MG63 (cell line): ENCODE measurements around the gene HUNK. TPM values are rescaled to one million over a fixed set of nuclear protein-coding genes. Genes with fewer than 3 reads are reported as not detected.

Source experiments
- DNase-seq: peaks from one replicate; pipeline ENCODE4 v3.0.0-alpha.2; 2020
- H3K27me3 ChIP-seq: fragments of 250-450 bp; sonication (Bioruptor Pico); 2 replicates; pipeline ENCODE4 v1.5.1; 2020; ENCODE audit warnings: mild to moderate bottlenecking, moderate library complexity
- H3K36me3 ChIP-seq: fragments of 250-450 bp; sonication (Bioruptor Pico); 2 replicates; pipeline ENCODE4 v1.5.1; 2020; ENCODE audit warnings: mild to moderate bottlenecking, moderate library complexity
- H3K4me3 ChIP-seq: fragments of 250-450 bp; sonication (Bioruptor Pico); 2 replicates; pipeline ENCODE4 v1.5.1; 2020; ENCODE audit warnings: mild to moderate bottlenecking, moderate library complexity
- H3K9me3 ChIP-seq: fragments of 250-450 bp; sonication (Bioruptor Pico); 2 replicates; pipeline ENCODE4 v1.5.1; 2020; ENCODE audit warnings: mild to moderate bottlenecking, moderate library complexity
- total RNA-seq: library from RNA; depleted of rRNA; stranded (reverse); fragments of >200 nt; shearing (Covaris generic); gene quantifications from 2 replicates; pipeline ENCODE4 v1.2.3, GENCODE V29; 2014; ENCODE audit warnings: low replicate concordance

Gene HUNK
- total RNA-seq, 1 experiment from 2014 or later = 0.23 TPM

GRCh38 chr21:31882711-31883110, 9.9 kb downstream of the HUNK start:
- Histone ChIP-seq H3K4me3 (no peak overlapping the region), H3K36me3 (no peaks in the 10 kb centered on the region), H3K27me3 (no peaks in the 10 kb centered on the region), H3K9me3 (no peaks in the 10 kb centered on the region)
- DNase-seq = no peak

GRCh38 chr21:31885146-31885545, 12.3 kb downstream of the HUNK start:
- no peaks in the 10 kb centered on the region for H3K27me3 ChIP-seq
- H3K36me3 ChIP-seq = no peaks in the 10 kb centered on the region
- no peak overlapping the region for H3K4me3 ChIP-seq
- DNase-seq = no peak
- H3K9me3 ChIP-seq = no peaks in the 10 kb centered on the region

- no peaks in the 10 kb centered on the region for H3K36me3 ChIP-seq
- no peak for DNase-seq
- H3K9me3 ChIP-seq = no peaks in the 10 kb centered on the region
- H3K27me3 ChIP-seq = no peaks in the 10 kb centered on the region
- H3K4me3 ChIP-seq = no peak overlapping the region
These were observed 14.1 kb downstream of the HUNK start for GRCh38 chr21:31886915-31887314.

GRCh38 chr21:31887391-31887841, 14.6 kb downstream of the HUNK start:
- H3K9me3 ChIP-seq = no peaks in the 10 kb centered on the region
- no peak for DNase-seq
- no peak overlapping the region for H3K4me3 ChIP-seq
- no peaks in the 10 kb centered on the region for H3K27me3 ChIP-seq
- no peaks in the 10 kb centered on the region for H3K36me3 ChIP-seq

GRCh38 chr21:31888936-31889371, 16.1 kb downstream of the HUNK start:
- no peaks in the 10 kb centered on the region for H3K9me3 ChIP-seq
- H3K4me3 ChIP-seq = no peak overlapping the region
- H3K36me3 ChIP-seq = no peaks in the 10 kb centered on the region
- no peak for DNase-seq
- no peaks in the 10 kb centered on the region for H3K27me3 ChIP-seq

- no peaks in the 10 kb centered on the region for H3K36me3 ChIP-seq
- DNase-seq = no peak
- H3K27me3 ChIP-seq = no peaks in the 10 kb centered on the region
- no peak overlapping the region for H3K4me3 ChIP-seq
- H3K9me3 ChIP-seq = no peaks in the 10 kb centered on the region
These were observed 16.6 kb downstream of the HUNK start for GRCh38 chr21:31889460-31889859.

- no peaks in the 10 kb centered on the region for H3K36me3 ChIP-seq
- no peaks in the 10 kb centered on the region for H3K27me3 ChIP-seq
- H3K9me3 ChIP-seq = no peaks in the 10 kb centered on the region
- H3K4me3 ChIP-seq = no peak overlapping the region
- no peak for DNase-seq
These were observed 19.9 kb downstream of the HUNK start for GRCh38 chr21:31892686-31893085.

- Histone ChIP-seq H3K36me3 (no peaks in the 10 kb centered on the region), H3K9me3 (no peaks in the 10 kb centered on the region), H3K27me3 (no peaks in the 10 kb centered on the region), H3K4me3 (no peak overlapping the region)
- DNase-seq = no peak
These were observed 21.1 kb downstream of the HUNK start for GRCh38 chr21:31893851-31894415.

- no peak for DNase-seq
- H3K36me3 ChIP-seq = no peaks in the 10 kb centered on the region
- H3K4me3 ChIP-seq = no peak overlapping the region
- no peaks in the 10 kb centered on the region for H3K27me3 ChIP-seq
- no peaks in the 10 kb centered on the region for H3K9me3 ChIP-seq
These were observed 21.6 kb downstream of the HUNK start for GRCh38 chr21:31894457-31894856.

- DNase-seq = no peak
- H3K27me3 ChIP-seq = no peaks in the 10 kb centered on the region
- no peaks in the 10 kb centered on the region for H3K9me3 ChIP-seq
- H3K36me3 ChIP-seq = no peaks in the 10 kb centered on the region
- H3K4me3 ChIP-seq = no peak overlapping the region
These were observed 22.4 kb downstream of the HUNK start for GRCh38 chr21:31895077-31895835.

- H3K4me3 ChIP-seq = no peak overlapping the region
- no peaks in the 10 kb centered on the region for H3K9me3 ChIP-seq
- no peak for DNase-seq
- no peaks in the 10 kb centered on the region for H3K36me3 ChIP-seq
- H3K27me3 ChIP-seq = no peaks in the 10 kb centered on the region
These were observed 23.2 kb downstream of the HUNK start for GRCh38 chr21:31896019-31896418.

GRCh38 chr21:31897311-31897710, 24.5 kb downstream of the HUNK start:
- Histone ChIP-seq H3K36me3 (no peaks in the 10 kb centered on the region), H3K9me3 (no peaks in the 10 kb centered on the region), H3K4me3 (no peak overlapping the region), H3K27me3 (no peaks in the 10 kb centered on the region)
- no peak for DNase-seq

- Histone ChIP-seq H3K27me3 (no peaks in the 10 kb centered on the region), H3K36me3 (no peaks in the 10 kb centered on the region), H3K9me3 (no peaks in the 10 kb centered on the region), H3K4me3 (no peak overlapping the region)
- no peak for DNase-seq
These were observed 26.3 kb downstream of the HUNK start for GRCh38 chr21:31898933-31899630.

GRCh38 chr21:31900121-31900895, 27.5 kb downstream of the HUNK start:
- no peaks in the 10 kb centered on the region for H3K27me3 ChIP-seq
- no peak for DNase-seq
- no peaks in the 10 kb centered on the region for H3K9me3 ChIP-seq
- H3K36me3 ChIP-seq = no peaks in the 10 kb centered on the region
- H3K4me3 ChIP-seq = no peak overlapping the region

GRCh38 chr21:31901315-31901714, 28.5 kb downstream of the HUNK start:
- Histone ChIP-seq H3K36me3 (no peaks in the 10 kb centered on the region), H3K9me3 (no peaks in the 10 kb centered on the region), H3K27me3 (no peaks in the 10 kb centered on the region), H3K4me3 (no peak overlapping the region)
- DNase-seq = no peak

- Histone ChIP-seq H3K9me3 (no peaks in the 10 kb centered on the region), H3K36me3 (no peaks in the 10 kb centered on the region), H3K4me3 (no peak overlapping the region), H3K27me3 (no peaks in the 10 kb centered on the region)
- DNase-seq = no peak
These were observed 29.6 kb downstream of the HUNK start for GRCh38 chr21:31902438-31902837.

GRCh38 chr21:31903896-31904295, 31.1 kb downstream of the HUNK start:
- Histone ChIP-seq H3K36me3 (no peaks in the 10 kb centered on the region), H3K27me3 (no peaks in the 10 kb centered on the region), H3K9me3 (no peaks in the 10 kb centered on the region), H3K4me3 (no peak overlapping the region)
- DNase-seq = no peak
